ENCODE data around the gene CDH23. TPM values are rescaled to one million over a fixed set of nuclear protein-coding genes. Genes with fewer than 3 reads are reported as not detected.

Gene CDH23
- total and polyA plus RNA-seq, 5 donors = 2.4 to 6.3 (median 5.2) TPM

DNA sequence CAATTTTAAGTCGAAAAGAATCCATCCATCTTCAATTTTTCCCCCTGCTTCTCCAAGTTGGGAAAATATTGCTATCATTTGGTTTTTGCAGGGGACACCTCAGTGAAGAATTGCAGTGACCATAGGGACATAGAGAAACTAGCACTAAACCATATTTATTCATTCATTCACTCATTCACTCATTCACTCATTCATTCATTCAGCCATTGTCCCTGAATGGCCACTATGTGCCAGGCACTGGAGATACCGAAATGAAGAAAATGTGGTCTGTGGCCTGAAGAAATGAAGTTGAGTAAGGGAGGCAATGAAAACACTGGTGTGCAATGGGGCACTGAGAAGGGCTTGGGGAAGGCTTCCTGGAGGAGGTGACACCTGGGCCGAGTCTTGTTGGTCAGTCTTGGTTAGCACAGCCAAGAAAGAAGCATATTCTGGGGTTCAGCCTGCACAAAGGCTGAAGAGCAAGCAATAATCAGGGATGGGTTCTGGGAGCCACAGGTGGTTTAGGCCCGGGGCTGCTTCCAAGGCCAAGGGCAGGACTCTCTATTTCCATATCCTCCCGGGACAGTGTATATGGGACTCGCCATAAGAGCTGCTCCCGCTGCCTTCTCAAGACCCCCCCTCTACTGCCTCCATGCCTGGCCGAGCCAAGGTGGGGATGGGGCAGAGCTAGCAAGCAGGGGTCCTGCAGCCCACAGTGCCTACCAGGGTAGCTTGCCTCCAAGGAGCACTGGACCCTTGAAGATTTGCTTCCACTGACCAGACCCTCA, 348.4 kb downstream of the CDH23 start:
- no peak overlapping the region for H3K27ac ChIP-seq (ENCODE audit: low read length)
- WGBS = 83% methylated on average over 8 of the region's 8 CpGs
- DNase-seq = peak in 2 of 3 donors; percentile 44 to 54
- H3K27me3 ChIP-seq (ENCODE audit: control insufficient read depth, insufficient read depth) = no peaks in the 10 kb centered on the region
- H3K4me3 ChIP-seq (ENCODE audit: low read length) = no peak overlapping the region
- H3K4me1 ChIP-seq (ENCODE audit: control insufficient read depth, insufficient read depth, low read length) = peaks cover 36% of the 10 kb centered on the region
- ATAC-seq = no peak
- intact Hi-C loops (cut with DNase I) = no loop called here
- no peaks in the 10 kb centered on the region for H3K9me3 ChIP-seq (ENCODE audit: control insufficient read depth, low read length)

DNA sequence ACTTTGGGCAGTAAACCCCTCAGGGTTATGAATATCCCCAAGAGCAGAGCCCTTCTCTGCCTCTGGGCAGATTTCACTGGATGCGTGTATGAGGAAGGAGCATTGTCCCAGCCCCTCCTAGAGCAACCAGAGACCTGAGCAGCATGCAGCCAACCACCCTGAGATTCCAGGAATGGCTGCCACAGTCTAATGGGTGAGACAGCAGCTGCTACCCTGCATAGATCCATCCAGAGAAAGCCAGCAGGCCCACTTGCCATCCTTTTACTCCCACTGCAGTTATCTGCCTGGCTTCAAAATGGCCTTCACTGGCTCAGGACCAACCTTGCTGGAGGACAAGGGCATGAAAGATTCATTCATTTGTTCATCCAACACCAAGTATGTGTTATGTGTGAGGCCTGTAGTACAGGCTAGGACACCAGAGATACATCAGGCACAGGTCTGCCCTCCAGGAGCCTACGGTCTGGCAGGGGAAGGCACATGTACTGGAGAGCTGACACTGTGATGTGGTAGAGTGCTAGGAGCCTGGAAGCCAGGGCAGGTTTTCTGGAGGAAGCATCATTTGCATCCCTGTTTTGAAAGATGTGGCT, 349.0 kb downstream of the CDH23 start:
- Histone ChIP-seq H3K4me3 (ENCODE audit: low read length) (no peak overlapping the region), H3K27me3 (ENCODE audit: control insufficient read depth, insufficient read depth) (no peaks in the 10 kb centered on the region), H3K4me1 (ENCODE audit: control insufficient read depth, insufficient read depth, low read length) (peaks cover 36% of the 10 kb centered on the region), H3K9me3 (ENCODE audit: control insufficient read depth, low read length) (no peaks in the 10 kb centered on the region), H3K27ac (ENCODE audit: low read length) (peak overlapping the region; percentile 4)
- WGBS = 96% methylated on average over 2 of the region's 2 CpGs
- ATAC-seq (no peak), DNase-seq (peak in 2 of 3 donors; percentile 27 to 30)
- intact Hi-C loops (cut with DNase I) = no loop called here

DNA sequence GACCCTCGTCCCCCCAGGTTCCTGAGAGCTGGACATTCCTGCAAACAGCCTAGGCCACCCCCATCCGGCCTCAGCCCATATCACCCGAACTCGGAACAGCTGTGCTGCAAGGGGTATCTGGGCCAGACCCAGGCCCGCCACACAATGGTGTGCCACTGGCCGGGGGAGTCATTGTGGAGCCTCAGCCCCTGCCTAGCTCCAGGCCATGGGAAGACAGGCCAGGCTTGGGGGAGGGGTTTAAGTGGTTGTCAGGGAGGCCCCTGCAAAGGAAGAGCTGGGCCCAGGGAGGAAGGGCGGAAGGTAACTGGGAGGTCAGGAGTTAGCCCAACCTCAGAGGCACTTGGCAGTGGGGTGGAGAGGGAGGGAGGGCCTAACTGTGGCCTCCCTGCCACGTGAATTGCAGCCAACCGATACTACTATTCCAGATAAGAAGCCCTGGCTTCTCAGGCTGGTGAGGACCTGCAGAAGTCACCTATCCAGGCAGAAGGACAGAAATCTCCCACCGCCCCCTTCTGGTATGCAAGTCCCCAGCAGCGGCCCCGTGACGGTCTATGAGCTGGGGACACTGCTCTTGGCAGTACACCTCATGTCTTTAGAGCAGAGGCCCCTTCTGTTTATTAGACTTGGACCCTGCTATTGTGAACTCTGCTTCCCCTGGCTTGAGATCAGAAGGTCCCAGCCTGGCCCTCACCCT, 349.8 kb downstream of the CDH23 start:
- Histone ChIP-seq H3K27ac (ENCODE audit: low read length) (peak overlapping the region; percentile 68), H3K9me3 (ENCODE audit: control insufficient read depth, low read length) (no peaks in the 10 kb centered on the region), H3K27me3 (ENCODE audit: control insufficient read depth, insufficient read depth) (no peaks in the 10 kb centered on the region), H3K4me3 (ENCODE audit: low read length) (no peak overlapping the region), H3K4me1 (ENCODE audit: control insufficient read depth, insufficient read depth, low read length) (peaks cover 36% of the 10 kb centered on the region)
- peak; percentile 72 to 86 (median 85) for DNase-seq
- peak; percentile 62 to 80 for ATAC-seq
- intact Hi-C loops (cut with DNase I) = no loop called here
- WGBS = 31% methylated on average over 13 of the region's 13 CpGs

GRCh38 chr10:71747039-71747531, 350.4 kb downstream of the CDH23 start:
- peak; percentile 1 to 7 for ATAC-seq
- peaks cover 36% of the 10 kb centered on the region for H3K4me1 ChIP-seq (ENCODE audit: control insufficient read depth, insufficient read depth, low read length)
- intact Hi-C loops (cut with DNase I) = no loop called here
- peak in 1 of 3 donors; percentile 37 for DNase-seq
- H3K4me3 ChIP-seq (ENCODE audit: low read length) = no peak overlapping the region
- no peaks in the 10 kb centered on the region for H3K9me3 ChIP-seq (ENCODE audit: control insufficient read depth, low read length)
- H3K27ac ChIP-seq (ENCODE audit: low read length) = peak overlapping the region; percentile 68
- WGBS = 41% methylated on average over 2 of the region's 2 CpGs
- H3K27me3 ChIP-seq (ENCODE audit: control insufficient read depth, insufficient read depth) = no peaks in the 10 kb centered on the region

DNA sequence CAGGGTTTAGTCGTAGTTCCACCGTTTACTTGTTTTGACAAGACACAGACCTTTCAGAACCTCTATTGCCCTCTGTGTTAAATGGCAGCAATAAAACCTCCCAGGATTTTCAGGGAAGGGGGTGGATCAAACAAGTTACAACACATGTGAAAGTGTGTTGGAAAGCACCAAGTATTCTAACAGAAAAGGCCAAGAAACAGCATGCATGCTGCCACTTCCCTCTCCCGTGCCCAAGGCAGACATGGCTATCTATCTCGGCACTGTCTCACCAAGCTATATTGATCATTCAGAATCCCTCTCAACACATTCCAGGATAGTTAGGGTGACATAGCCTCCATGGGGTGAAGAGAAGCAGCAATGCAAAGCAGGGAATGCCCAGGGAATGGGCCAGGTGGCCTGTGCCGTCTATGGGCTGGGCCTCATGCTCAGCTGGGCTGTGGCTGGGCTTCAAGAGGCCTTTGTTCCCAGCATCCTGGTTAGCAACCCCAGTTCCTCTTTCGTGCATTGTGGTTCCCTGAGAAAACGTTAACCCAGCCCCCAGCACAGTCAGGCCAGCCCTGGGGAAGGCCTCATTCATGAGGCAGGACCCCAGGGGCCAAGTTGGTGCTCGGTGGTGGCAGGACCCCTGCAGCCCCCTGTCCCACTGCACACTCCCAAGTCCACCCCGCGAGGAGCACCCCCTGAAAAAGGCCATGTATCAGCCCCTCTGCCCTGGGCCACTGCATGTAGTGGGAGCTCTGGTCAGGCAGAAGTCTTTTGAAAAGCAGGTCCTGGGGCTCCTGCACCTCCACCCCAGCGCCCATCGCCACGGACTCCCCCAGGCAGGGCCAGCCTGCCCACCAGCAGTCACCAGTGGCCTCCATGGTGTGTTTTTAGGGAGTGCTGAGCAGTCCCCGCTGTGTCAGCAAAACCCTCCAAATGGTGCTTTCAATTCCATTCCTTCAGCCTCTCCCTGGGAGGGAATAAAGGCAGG, 351.1 kb downstream of the CDH23 start:
- Histone ChIP-seq H3K27me3 (ENCODE audit: control insufficient read depth, insufficient read depth) (no peaks in the 10 kb centered on the region), H3K27ac (ENCODE audit: low read length) (peak overlapping the region; percentile 68), H3K9me3 (ENCODE audit: control insufficient read depth, low read length) (no peaks in the 10 kb centered on the region), H3K4me1 (ENCODE audit: control insufficient read depth, insufficient read depth, low read length) (peaks cover 36% of the 10 kb centered on the region), H3K4me3 (ENCODE audit: low read length) (no peak overlapping the region)
- ATAC-seq (peak; percentile 2 to 21), DNase-seq (peak in 2 of 3 donors; percentile 75 to 78)
- intact Hi-C loops (cut with DNase I) = no loop called here
- WGBS = 71% methylated on average over 14 of the region's 14 CpGs

GRCh38 chr10:71748671-71749191, 352.0 kb downstream of the CDH23 start:
- Histone ChIP-seq H3K27me3 (ENCODE audit: control insufficient read depth, insufficient read depth) (no peaks in the 10 kb centered on the region), H3K4me3 (ENCODE audit: low read length) (no peak overlapping the region), H3K4me1 (ENCODE audit: control insufficient read depth, insufficient read depth, low read length) (peaks cover 36% of the 10 kb centered on the region), H3K9me3 (ENCODE audit: control insufficient read depth, low read length) (no peaks in the 10 kb centered on the region), H3K27ac (ENCODE audit: low read length) (peak overlapping the region; percentile 68)
- DNase-seq (peak; percentile 78 to 94 (median 92)), ATAC-seq (peak; percentile 70 to 74)
- WGBS = 30% methylated on average over 15 of the region's 15 CpGs
- intact Hi-C loops (cut with DNase I) = no loop called here

GRCh38 chr10:71749396-71749795, 352.7 kb downstream of the CDH23 start:
- DNase-seq (peak; percentile 8 to 58 (median 45)), ATAC-seq (no peak)
- H3K4me3 ChIP-seq (ENCODE audit: low read length) = no peak overlapping the region
- intact Hi-C loops (cut with DNase I) = no loop called here
- peak overlapping the region; percentile 55 for H3K27ac ChIP-seq (ENCODE audit: low read length)
- 84% methylated on average over 4 of the region's 4 CpGs for WGBS
- no peaks in the 10 kb centered on the region for H3K27me3 ChIP-seq (ENCODE audit: control insufficient read depth, insufficient read depth)
- H3K4me1 ChIP-seq (ENCODE audit: control insufficient read depth, insufficient read depth, low read length) = peaks cover 38% of the 10 kb centered on the region
- H3K9me3 ChIP-seq (ENCODE audit: control insufficient read depth, low read length) = no peaks in the 10 kb centered on the region

DNA sequence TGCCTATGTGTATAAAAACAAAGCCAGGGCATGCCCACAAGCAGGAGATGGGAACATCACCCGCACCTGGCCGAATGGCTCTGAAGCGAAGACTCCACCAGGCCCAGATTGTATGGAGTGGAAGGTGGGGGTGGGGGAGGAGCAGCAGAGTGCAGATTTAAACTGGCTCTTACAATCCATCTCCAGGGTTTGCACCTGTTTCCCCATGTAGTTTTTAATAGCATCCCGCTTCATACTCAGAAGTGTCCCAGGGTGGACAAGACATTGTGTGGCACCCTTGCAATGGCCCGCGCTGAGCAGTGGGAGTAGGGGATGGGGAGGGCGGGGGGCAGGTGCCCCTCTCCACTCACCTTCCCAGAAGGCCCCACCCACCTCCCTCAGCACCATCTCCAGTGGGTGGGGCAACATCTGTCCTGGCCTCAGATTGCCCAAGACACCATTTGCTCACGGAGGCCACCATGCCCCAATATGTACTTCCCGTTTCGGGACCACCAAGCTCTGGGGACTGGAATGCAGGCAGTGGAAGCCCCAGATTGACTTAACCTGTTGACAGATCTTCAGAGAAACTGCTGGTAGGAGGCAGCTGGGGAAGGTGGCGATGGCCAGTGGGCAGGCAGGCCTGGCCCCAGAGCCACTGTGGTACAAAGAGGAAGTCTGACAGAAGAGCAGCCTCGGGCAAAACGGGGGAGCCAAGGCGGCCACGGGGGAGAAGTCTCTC, 353.6 kb downstream of the CDH23 start:
- ATAC-seq (no peak), DNase-seq (peak; percentile 24 to 65 (median 64))
- Histone ChIP-seq H3K27ac (ENCODE audit: low read length) (no peak overlapping the region), H3K4me3 (ENCODE audit: low read length) (no peak overlapping the region), H3K9me3 (ENCODE audit: control insufficient read depth, low read length) (no peaks in the 10 kb centered on the region), H3K4me1 (ENCODE audit: control insufficient read depth, insufficient read depth, low read length) (peaks cover 38% of the 10 kb centered on the region), H3K27me3 (ENCODE audit: control insufficient read depth, insufficient read depth) (no peaks in the 10 kb centered on the region)
- intact Hi-C loops (cut with DNase I) = no loop called here
- WGBS = 84% methylated on average over 15 of the region's 15 CpGs

- no peaks in the 10 kb centered on the region for H3K27me3 ChIP-seq (ENCODE audit: control insufficient read depth, insufficient read depth)
- H3K9me3 ChIP-seq (ENCODE audit: control insufficient read depth, low read length) = no peaks in the 10 kb centered on the region
- WGBS = 85% methylated on average over 5 of the region's 5 CpGs
- intact Hi-C loops (cut with DNase I) = no loop called here
- DNase-seq (peak in 2 of 3 donors; percentile 42 to 50), ATAC-seq (no peak)
- H3K27ac ChIP-seq (ENCODE audit: low read length) = no peak overlapping the region
- peaks cover 34% of the 10 kb centered on the region for H3K4me1 ChIP-seq (ENCODE audit: control insufficient read depth, insufficient read depth, low read length)
- no peak overlapping the region for H3K4me3 ChIP-seq (ENCODE audit: low read length)
These were observed 354.3 kb downstream of the CDH23 start for GRCh38 chr10:71750986-71751385.

Measured in right cardiac atrium (tissue), 5 donors.